CD14-positive monocyte (primary cell): Measurements from ENCODE around the gene NAV1. TPM values are rescaled to one million over a fixed set of nuclear protein-coding genes. Genes with fewer than 3 reads are reported as not detected.

Experiments used
- DNase-seq, 3 donors: peaks; one replicate each; pipeline ENCODE4 v3.0.0-alpha.2; 2011 to 2022
- H2AFZ ChIP-seq: 2 replicates; pipeline ENCODE4 v1.6.0; 2012; ENCODE audit warnings: mild to moderate bottlenecking, low read depth, low read length, inconsistent platforms; ENCODE audit not compliant: insufficient read depth, poor library complexity, severe bottlenecking
- H3K27ac ChIP-seq, 2 donors: 1 replicate in 1 of 2; 2 replicates in 1 of 2; pipeline ENCODE4 v1.5.1; 2012 to 2013; ENCODE audit warnings: low read length in 2 of 2, control low read depth in 1 of 2, inconsistent platforms in 1 of 2, low read depth in 1 of 2, mild to moderate bottlenecking in 1 of 2
- H3K27me3 ChIP-seq, 2 donors: one replicate each; pipeline versions ENCODE4 v1.6.0 to v1.6.1; 2011 to 2013; ENCODE audit warnings: low read length in 2 of 2; ENCODE audit not compliant: control insufficient read depth in 2 of 2, insufficient read depth in 2 of 2
- H3K36me3 ChIP-seq, 2 donors: replicated peaks in 1 of 2; 1 replicate in 1 of 2; 2 replicates in 1 of 2; pipeline versions ENCODE4 v1.5.1 to v1.6.1; 2012 to 2013; ENCODE audit warnings: low read length in 2 of 2, control low read depth in 1 of 2, inconsistent platforms in 1 of 2, mild to moderate bottlenecking in 1 of 2; ENCODE audit not compliant: insufficient read depth in 2 of 2, control insufficient read depth in 1 of 2
- H3K4me1 ChIP-seq, 2 donors: 1 replicate in 1 of 2; 2 replicates in 1 of 2; pipeline versions ENCODE4 v1.5.1 to v1.6.1; 2012 to 2013; ENCODE audit warnings: low read length in 2 of 2, control low read depth in 1 of 2, inconsistent platforms in 1 of 2, mild to moderate bottlenecking in 1 of 2, moderate library complexity in 1 of 2; ENCODE audit not compliant: insufficient read depth in 2 of 2, control insufficient read depth in 1 of 2
- H3K4me2 ChIP-seq: replicated peaks from 2 replicates; pipeline ENCODE3; 2012; ENCODE audit warnings: low read length, moderate library complexity, mild to moderate bottlenecking; ENCODE audit not compliant: poor library complexity, severe bottlenecking; ENCODE audit errors: extremely low read depth
- H3K4me3 ChIP-seq, 3 experiments: fragments of 200-600 bp in 1 of 3; sonication (generic) in 1 of 3; replicated peaks in 1 of 3; 1 replicate in 2 of 3; 2 replicates in 1 of 3; pipeline ENCODE4 v1.5.1; 2011 to 2013; ENCODE audit warnings: low read length in 3 of 3, mild to moderate bottlenecking in 3 of 3, control low read depth in 2 of 3, low read depth in 2 of 3, inconsistent platforms in 1 of 3, moderate library complexity in 1 of 3
- H3K79me2 ChIP-seq: 2 replicates; pipeline ENCODE4 v1.6.0; 2012; ENCODE audit warnings: mild to moderate bottlenecking, control low read depth, inconsistent platforms, low read length, moderate library complexity; ENCODE audit not compliant: insufficient read depth
- H3K9ac ChIP-seq: 2 replicates; pipeline ENCODE4 v1.6.0; 2017; ENCODE audit warnings: low read length, mild to moderate bottlenecking; ENCODE audit not compliant: insufficient read depth, poor library complexity, severe bottlenecking
- H3K9me3 ChIP-seq, 2 donors: replicated peaks in 1 of 2; 1 replicate in 1 of 2; 2 replicates in 1 of 2; pipeline versions ENCODE4 v1.5.1 to v1.6.1; 2012 to 2013; ENCODE audit warnings: low read length in 2 of 2, control low read depth in 1 of 2; ENCODE audit not compliant: control insufficient read depth in 1 of 2, insufficient read depth in 1 of 2
- H4K20me1 ChIP-seq: 2 replicates; pipeline ENCODE4 v1.6.0; 2012; ENCODE audit warnings: mild to moderate bottlenecking, low read length, control low read depth, moderate library complexity; ENCODE audit not compliant: insufficient read depth
- H3K27ac Mint-ChIP-seq, 7 donors: one replicate each; pipeline ENCODE4 v1.8.0; 2020; ENCODE audit warnings: mild to moderate bottlenecking in 7 of 7, mixed read lengths in 7 of 7, moderate library complexity in 6 of 7, inconsistent platforms in 2 of 7
- H3K27me3 Mint-ChIP-seq, 3 donors: one replicate each; pipeline ENCODE4 v1.8.0; 2021 to 2022; ENCODE audit warnings: low read depth in 3 of 3, mild to moderate bottlenecking in 3 of 3, mixed read lengths in 3 of 3, moderate library complexity in 3 of 3, inconsistent platforms in 1 of 3
- H3K36me3 Mint-ChIP-seq, 2 donors: one replicate each; pipeline ENCODE4 v1.8.0; 2020; ENCODE audit warnings: mixed read lengths in 2 of 2, inconsistent platforms in 1 of 2, mild to moderate bottlenecking in 1 of 2
- H3K4me1 Mint-ChIP-seq: one replicate; pipeline ENCODE4 v1.8.0; 2020; ENCODE audit warnings: mild to moderate bottlenecking, mixed read lengths
- H3K4me3 Mint-ChIP-seq, 2 donors: one replicate each; pipeline ENCODE4 v1.8.0; 2020; ENCODE audit warnings: mild to moderate bottlenecking in 2 of 2, mixed read lengths in 2 of 2, moderate library complexity in 1 of 2
- H3K9me3 Mint-ChIP-seq, 7 donors: one replicate each; pipeline ENCODE4 v1.8.0; 2020 to 2022; ENCODE audit warnings: mixed read lengths in 7 of 7, mild to moderate bottlenecking in 6 of 7, moderate library complexity in 6 of 7, inconsistent platforms in 2 of 7
- WGBS: methylation state at CpG from one replicate; pipeline ENCODE4 v1.1.5; 2013; ENCODE audit warnings: missing lambda C conversion rate; ENCODE audit not compliant: insufficient coverage; 5-methylcytosine and 5-hydroxymethylcytosine counted together
- intact Hi-C, 2 donors: fragments of 100-400 bp; cut with micrococcal nuclease; formaldehyde crosslinking; loops; one replicate each; pipeline versions ENCODE4 v1.15.0 to v1.15.1; 2023
- polyA minus RNA-seq: library from RNA; depleted of rRNA, polyadenylated mRNA; stranded (reverse); fragments of >200 nt; gene quantifications from 2 replicates; pipeline ENCODE4 v1.2.3, GENCODE V29; 2012
- polyA plus RNA-seq, 3 donors: library from polyadenylated mRNA; depleted of rRNA in 1 of 3; unstranded in 2 of 3; stranded (reverse) in 1 of 3; fragments of 300-500 nt in 2 of 3; fragments of >200 nt in 1 of 3; fragmentation: Illumina TruSeq in 2 of 3; gene quantifications; 1 replicate in 2 of 3; 2 replicates in 1 of 3; pipeline ENCODE4 v1.2.3, GENCODE V29; 2012 to 2021
- total RNA-seq, 12 experiments: library from RNA in 1 of 12; stranded (reverse) in 1 of 12; fragments of 120-200 nt in 1 of 12; gene quantifications; one replicate each; pipeline ENCODE4 v1.2.4 and lab custom pipeline; 2013 to 2026; ENCODE audit warnings: mixed read lengths in 6 of 12, inconsistent platforms in 1 of 12
- TF ChIP-seq, protein P1 (sequence below): fragments of 200-600 bp; IDR thresholded peaks from one replicate; pipeline ENCODE4 v1.8.0; 2022; ENCODE audit warnings: antibody characterized with exemption, mild to moderate bottlenecking

The NAV1 gene
- total RNA-seq (2013), result 3.6 TPM
- 1 to 10 TPM in 1 of 3 donors, under 1 TPM in 2; 0.37 to 1.4 (median 0.89) TPM for polyA plus RNA-seq
- 1.4 and 1.5 TPM in 2 replicates for polyA minus RNA-seq
- 2.6 to 63.3 (median 6.6) reads per million in 11 experiments for total RNA-seq (lab: John Stamatoyannopoulos, UW)

DNA sequence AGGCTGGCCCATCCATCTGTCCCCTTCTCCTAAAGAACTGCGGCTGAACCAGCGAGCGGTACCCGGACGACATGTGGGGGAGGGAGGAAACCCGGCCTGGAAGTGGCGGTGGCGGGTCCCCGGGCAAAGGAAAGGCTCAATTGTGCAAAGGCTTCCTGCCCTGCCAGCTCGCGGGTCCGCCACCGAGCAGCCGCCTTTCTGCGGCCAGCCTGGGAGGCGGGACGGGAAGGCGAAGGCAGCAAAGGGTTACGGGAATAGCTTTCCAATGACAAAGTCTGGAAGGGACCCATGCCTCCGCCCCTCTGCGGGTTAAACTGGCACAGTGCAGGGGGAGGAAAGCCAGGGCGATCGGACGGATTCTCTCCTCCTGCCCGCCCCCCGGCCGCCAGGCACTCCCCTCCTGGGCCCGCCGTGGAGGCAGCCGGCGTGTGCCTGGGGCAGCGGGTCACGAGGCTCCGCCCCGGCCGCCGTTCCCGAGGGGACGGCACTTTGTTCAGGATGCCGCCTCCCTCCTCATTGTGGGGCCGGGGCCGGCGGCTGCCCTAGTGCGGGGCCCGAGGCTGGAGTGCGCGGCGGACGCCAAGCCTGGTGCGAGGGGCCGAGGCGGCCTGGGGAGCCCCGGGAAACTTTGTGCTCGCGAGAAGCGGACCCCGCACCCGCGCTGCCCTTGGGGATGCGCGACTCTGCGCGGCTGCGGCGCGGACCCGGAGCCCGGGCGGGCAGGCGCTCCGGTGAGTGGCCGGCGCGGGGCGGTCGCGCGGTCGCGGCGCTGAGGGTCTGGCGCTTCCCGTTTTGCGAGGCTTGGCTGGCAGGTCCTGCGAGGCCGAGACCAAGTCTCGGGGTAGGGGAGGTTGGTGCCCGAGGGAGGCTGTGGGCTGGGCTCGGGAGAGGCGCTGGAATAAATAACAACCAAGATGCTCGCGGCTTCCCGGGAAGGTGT is at the start of gene NAV1:
NAV1 (plus strand) TSS at position 516 of the 940 bp plus-strand sequence. CDS start 83,758 bp downstream, outside the sequence.
- Histone ChIP-seq H4K20me1 (no peaks in the 10 kb centered on the region), H3K4me2 (peak within 1 kb of the TSS; percentile 87), H3K27ac (no peak within 1 kb of the TSS), H3K9me3 (no peaks in the 10 kb centered on the region), H3K9ac (peak within 1 kb of the TSS; percentile 45), H3K27me3 (peaks cover 32 to 37% of the 10 kb centered on the region in 2 donors), H2AFZ (peak within 1 kb of the TSS; percentile 59), H3K36me3 (no peaks in the 10 kb centered on the region), H3K4me3 (peak within 1 kb of the TSS; percentile 50 to 71 (median 53)), H3K79me2 (no peaks in the 10 kb centered on the region), H3K4me1 (peaks cover 66 to 81% of the 10 kb centered on the region in 2 donors)
- Mint-ChIP-seq H3K27me3 (peaks cover 24 to 41% (median 32%) of the 10 kb centered on the region in 3 donors), H3K9me3 (peaks cover 0 to 15% (median 0%) of the 10 kb centered on the region in 7 donors), H3K4me3 (peak within 1 kb of the TSS; percentile 77 to 91), H3K4me1 (peaks cover 82% of the 10 kb centered on the region), H3K36me3 (peaks cover under 1 to 17% of the 10 kb centered on the region in 2 donors), H3K27ac (peak within 1 kb of the TSS in 4 of 7 donors; percentile 35 to 78 (median 72))
- intact Hi-C loops, result no loop called here
- peak in 2 of 3 donors; percentile 26 to 46 for DNase-seq
- under 1% methylated on average over 88 of the region's 93 CpGs for WGBS
- TF ChIP-seq, protein P1, sequence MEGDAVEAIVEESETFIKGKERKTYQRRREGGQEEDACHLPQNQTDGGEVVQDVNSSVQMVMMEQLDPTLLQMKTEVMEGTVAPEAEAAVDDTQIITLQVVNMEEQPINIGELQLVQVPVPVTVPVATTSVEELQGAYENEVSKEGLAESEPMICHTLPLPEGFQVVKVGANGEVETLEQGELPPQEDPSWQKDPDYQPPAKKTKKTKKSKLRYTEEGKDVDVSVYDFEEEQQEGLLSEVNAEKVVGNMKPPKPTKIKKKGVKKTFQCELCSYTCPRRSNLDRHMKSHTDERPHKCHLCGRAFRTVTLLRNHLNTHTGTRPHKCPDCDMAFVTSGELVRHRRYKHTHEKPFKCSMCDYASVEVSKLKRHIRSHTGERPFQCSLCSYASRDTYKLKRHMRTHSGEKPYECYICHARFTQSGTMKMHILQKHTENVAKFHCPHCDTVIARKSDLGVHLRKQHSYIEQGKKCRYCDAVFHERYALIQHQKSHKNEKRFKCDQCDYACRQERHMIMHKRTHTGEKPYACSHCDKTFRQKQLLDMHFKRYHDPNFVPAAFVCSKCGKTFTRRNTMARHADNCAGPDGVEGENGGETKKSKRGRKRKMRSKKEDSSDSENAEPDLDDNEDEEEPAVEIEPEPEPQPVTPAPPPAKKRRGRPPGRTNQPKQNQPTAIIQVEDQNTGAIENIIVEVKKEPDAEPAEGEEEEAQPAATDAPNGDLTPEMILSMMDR, result no peak

DNA sequence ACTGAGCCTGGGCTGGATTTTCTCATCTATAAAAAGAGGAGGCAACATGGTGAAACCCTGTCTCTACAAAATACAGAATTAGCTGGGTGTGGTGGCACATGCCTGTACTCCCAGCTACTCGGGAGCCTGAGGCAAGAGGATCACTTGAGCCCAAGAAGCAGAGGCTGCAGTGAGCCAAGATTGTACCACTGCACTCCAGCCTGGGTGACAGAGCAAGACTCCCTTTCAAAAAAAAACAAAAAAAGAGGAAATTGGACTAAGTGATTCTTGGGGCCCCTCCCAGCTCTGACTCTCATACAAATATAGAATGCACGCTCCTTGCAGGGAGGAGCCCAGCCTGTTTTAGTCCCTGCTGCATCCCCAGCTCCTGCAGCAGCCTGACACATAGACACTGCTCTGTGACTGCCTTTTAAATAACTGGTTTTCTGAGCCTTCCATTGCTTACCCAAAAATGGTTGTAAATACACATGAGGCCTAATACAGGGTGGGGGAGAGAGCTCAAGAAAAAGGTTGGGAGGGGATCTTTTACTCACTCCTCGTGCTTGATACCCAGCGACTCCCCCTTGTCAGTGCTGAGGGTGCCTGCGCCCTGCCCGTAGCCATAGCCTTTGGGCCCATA is 49.2 kb upstream of the NAV1 start:
- TF ChIP-seq, protein P1, result no peak
- Histone ChIP-seq H3K9ac (peak overlapping the region; percentile 49), H3K36me3 (peaks cover 50 to 70% of the 10 kb centered on the region in 2 donors), H3K27ac (peak overlapping the region; percentile 74 to 87), H3K79me2 (peaks cover 3% of the 10 kb centered on the region), H3K4me2 (peak overlapping the region; percentile 60), H3K27me3 (no peaks in the 10 kb centered on the region), H3K4me3 (peak overlapping the region in 1 of 3 experiments; percentile 23), H2AFZ (no peak overlapping the region), H3K9me3 (no peaks in the 10 kb centered on the region), H4K20me1 (peaks cover 33% of the 10 kb centered on the region), H3K4me1 (peaks cover 49 to 50% of the 10 kb centered on the region in 2 donors)
- intact Hi-C loops, result loop anchor here (2.0 to 10.0 kb wide), 2 partner anchors 13 to 55 kb away; no protein-coding TSS in a partner anchor
- Mint-ChIP-seq H3K27me3 (peaks cover 0 to 6% (median 5%) of the 10 kb centered on the region in 3 donors), H3K4me3 (peak overlapping the region; percentile 43 to 62), H3K27ac (peak overlapping the region; percentile 90 to 96 (median 95)), H3K4me1 (peaks cover 61% of the 10 kb centered on the region), H3K9me3 (peaks cover 0 to 12% (median 2%) of the 10 kb centered on the region in 7 donors), H3K36me3 (peaks cover 76 to 82% of the 10 kb centered on the region in 2 donors)
- WGBS, result 0% methylated on average over 1 of the region's 6 CpGs
- DNase-seq, result peak; percentile 55 to 62 (median 55)
